ENCODE results near the gene NELFB. TPM values are rescaled to one million over a fixed set of nuclear protein-coding genes. Genes with fewer than 3 reads are reported as not detected.
A peak's percentile ranks its signal among the peaks of the same experiment; 100 is the strongest.

NELFB gene
- total RNA-seq, 1 donor, result 47.1 TPM

DNA sequence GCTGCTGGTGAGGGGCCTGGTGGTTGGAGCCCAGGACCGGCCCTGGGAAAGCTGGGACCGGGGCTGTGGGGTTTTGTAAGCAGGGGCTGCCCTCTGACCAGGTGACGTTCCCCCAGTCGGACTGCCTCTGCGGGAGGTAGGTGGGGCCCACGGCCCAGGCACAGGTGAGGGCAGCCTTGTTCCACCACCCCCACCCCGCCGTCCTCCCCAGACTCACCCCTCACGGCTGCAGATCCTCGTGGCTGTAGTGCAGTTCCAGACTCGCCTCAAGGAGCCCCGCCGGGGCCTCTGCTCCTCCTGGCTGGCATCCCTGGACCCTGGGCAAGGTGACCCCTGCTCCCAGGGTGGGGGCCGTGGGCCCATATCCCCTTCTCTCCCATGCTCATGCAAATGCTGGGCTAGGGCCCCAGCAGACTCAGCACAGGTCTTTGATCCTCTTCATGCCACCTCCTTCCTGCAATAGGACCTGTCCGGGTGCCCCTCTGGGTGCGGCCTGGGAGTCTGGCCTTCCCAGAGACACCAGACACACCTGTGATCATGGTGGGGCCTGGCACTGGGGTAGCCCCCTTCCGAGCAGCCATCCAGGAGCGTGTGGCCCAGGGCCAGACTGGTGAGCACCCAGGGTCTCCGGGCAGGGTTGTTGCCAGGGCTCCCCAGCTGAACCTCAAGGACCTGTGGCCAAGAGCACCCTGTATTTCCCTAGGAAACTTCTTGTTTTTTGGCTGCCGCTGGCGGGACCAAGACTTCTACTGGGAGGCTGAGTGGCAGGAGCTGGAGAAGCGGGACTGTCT, 39.7 kb upstream of the NELFB start:
- TF ChIP-seq, protein P1, sequence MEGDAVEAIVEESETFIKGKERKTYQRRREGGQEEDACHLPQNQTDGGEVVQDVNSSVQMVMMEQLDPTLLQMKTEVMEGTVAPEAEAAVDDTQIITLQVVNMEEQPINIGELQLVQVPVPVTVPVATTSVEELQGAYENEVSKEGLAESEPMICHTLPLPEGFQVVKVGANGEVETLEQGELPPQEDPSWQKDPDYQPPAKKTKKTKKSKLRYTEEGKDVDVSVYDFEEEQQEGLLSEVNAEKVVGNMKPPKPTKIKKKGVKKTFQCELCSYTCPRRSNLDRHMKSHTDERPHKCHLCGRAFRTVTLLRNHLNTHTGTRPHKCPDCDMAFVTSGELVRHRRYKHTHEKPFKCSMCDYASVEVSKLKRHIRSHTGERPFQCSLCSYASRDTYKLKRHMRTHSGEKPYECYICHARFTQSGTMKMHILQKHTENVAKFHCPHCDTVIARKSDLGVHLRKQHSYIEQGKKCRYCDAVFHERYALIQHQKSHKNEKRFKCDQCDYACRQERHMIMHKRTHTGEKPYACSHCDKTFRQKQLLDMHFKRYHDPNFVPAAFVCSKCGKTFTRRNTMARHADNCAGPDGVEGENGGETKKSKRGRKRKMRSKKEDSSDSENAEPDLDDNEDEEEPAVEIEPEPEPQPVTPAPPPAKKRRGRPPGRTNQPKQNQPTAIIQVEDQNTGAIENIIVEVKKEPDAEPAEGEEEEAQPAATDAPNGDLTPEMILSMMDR (IDR thresholded peaks at IDR 0.05; ENCODE audit: insufficient read depth, low read depth, low read length), result no peak
- DNase-seq (ENCODE audit: low read depth), result no peak
- H3K4me3 ChIP-seq (ENCODE audit: low read depth, low read length), result no peak overlapping the region

DNA sequence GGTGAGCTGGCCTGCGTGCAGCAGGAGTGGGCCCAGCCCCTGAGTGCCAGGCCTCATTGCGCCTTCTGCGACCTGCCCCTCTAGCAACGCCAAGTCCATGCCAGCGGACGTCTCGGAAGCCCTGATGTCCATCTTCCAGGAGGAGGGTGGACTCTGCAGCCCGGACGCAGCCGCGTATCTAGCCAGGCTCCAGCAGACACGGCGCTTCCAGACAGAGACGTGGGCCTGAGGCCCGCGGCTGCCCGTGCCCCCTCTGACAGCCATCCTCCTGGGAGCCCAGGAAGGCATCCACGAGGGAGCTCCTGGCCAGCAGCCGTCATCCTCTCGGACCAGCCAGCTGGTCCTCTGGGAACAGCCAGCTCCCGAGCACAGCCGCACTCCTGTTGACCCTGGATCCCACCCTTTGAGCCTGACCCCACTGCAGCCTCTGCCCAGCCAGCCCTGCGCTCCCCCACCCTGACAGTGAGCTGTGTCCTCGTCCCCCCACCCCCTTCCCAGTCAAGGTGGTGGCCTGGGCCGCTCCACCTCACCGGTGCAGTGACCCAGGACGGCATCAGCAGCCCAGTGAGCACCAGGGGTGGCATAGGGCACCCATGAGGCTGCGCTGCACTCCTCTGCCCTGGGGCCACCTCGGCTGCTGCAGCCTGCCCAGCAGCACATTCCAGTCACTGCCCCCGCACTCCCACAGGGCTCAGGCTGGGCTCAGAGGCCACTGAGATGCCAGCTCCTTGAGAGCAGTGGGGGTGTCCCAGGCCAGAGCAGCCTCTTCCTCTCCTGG, 38.8 kb upstream of the NELFB start:
- no peak for DNase-seq (ENCODE audit: low read depth)
- H3K4me3 ChIP-seq (ENCODE audit: low read depth, low read length), result no peak overlapping the region
- TF ChIP-seq, protein P1 (IDR thresholded peaks at IDR 0.05; ENCODE audit: insufficient read depth, low read depth, low read length), result no peak

DNA sequence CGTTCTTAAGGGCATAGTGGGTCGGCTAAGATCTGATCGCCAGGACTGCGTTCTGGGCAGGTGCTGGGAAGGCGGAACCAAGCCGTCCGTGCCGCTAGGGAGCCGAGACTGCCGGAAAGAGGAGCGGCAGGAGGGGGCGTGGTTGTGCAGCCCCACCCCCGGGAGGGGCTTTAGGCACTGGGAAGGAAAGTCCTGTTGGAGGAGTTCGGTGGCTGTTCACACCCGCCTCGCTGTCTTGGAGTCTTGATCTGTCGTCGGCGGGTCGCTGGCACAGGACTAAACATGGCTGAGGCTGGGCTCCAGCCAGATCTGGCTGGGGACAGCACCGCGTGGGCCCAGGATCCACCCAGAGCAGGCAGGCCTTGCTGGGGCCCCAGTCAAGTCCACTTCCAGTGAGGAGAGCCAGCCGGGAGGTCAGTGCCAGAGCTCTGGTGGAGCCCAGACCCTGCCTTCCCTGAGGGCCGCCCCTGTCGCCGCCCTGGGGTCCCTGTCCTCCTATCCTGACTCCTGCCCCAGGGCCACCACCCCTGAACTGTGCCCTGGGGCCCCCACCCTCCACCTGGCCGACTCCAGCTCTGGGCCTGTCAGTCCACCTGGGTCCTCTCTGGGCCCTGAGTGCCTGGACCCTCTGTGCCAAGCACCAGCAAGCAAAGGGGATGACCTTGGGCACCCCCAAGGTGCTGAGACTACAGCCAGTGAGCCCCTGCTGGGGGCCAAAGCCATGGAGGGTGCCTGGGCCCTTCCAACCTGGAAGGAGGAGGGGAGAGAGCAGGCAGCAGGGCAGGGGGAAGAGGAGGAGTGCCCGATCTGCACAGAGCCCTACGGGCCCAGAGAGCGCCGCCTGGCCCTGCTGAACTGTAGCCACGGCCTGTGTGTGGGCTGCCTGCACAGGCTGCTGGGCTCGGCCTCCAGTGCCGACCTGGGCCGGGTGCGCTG, 37.6 kb upstream of the NELFB start:
- DNase-seq (ENCODE audit: low read depth), result peak; percentile 52
- H3K4me3 ChIP-seq (ENCODE audit: low read depth, low read length), result peak overlapping the region; percentile 46
- TF ChIP-seq, protein P1 (IDR thresholded peaks at IDR 0.05; ENCODE audit: insufficient read depth, low read depth, low read length), result no peak

DNA sequence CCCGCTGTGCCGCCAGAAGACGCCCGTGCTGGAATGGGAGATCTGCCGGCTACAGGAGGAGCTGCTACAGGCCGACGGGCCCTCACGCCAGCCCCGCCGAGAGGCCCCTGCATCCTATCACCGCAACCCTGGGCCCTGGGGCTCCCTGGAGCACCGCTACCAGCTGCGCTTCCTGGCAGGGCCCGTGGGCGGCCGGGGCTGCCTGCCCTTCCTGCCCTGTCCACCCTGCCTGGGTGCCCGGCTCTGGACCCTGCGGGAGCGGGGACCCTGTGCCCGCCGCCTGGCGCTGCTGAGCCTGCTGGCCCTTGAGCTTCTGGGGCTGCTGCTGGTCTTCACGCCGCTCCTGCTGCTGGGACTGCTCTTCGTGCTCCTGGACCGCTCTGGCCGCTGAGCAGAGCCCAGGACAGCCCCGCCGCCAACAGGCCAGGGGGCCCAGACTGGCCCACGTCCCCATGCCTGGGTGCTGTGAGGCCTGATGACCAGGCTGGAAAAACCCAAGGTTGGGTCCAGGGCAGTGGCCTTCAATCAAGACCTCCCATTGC, 36.8 kb upstream of the NELFB start:
- TF ChIP-seq, protein P1 (IDR thresholded peaks at IDR 0.05; ENCODE audit: insufficient read depth, low read depth, low read length), result no peak
- DNase-seq (ENCODE audit: low read depth), result no peak
- H3K4me3 ChIP-seq (ENCODE audit: low read depth, low read length), result no peak overlapping the region

DNA sequence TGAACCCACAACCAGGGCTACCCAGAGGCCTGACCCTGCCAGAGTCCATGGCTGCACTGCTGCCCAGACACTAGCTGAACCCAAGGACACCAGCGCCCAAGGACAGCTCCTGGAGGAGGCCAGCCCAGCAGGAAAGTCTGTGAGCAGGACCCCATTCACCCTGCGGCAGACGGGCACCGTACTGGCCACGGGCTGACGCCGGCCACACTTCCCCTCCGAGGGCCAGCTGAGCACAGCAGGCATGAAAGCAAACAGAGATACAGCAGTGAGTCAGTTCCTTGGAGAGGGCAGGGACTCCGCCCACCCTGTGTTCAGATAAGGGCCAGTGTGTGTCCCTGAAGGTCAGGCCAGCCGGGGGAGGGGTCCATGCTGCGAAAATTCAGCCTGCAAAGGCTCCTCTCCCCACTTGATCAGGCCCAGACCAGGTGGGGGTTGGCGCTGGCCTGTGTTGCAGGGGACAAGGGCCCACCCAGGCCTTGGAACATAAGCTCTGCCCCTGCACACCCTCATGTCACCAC, 36.3 kb upstream of the NELFB start:
- TF ChIP-seq, protein P1 (IDR thresholded peaks at IDR 0.05; ENCODE audit: insufficient read depth, low read depth, low read length), result no peak
- peak; percentile 54 for DNase-seq (ENCODE audit: low read depth)

DNA sequence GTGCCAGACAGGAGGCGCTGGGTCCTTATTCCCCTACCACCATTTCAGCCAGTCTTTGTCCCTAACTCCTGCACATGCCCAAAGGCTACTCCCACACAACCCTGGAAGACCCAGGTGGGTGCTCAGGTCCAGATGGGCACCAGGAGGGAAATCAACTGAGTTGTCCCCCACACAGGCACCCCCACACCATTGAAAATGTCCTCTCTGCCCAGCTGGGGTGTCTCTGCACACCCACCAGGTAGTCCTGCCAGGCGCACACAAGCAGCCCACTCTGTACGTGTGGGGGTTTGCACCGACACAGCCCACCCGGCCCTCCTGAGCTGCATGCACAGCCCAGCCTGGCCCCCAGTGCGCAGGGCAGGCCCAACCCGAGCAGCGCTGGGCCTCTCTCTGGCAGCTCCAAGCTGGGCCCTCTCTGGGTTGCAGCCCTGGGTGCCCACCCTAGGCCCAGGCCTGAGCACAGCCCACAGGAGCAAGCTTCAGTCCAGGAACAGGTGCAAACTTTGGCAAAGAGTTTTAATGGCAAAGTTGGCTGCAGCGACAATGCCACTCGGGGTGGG, 35.3 kb upstream of the NELFB start:
- no peak for DNase-seq (ENCODE audit: low read depth)
- TF ChIP-seq, protein P1 (IDR thresholded peaks at IDR 0.05; ENCODE audit: insufficient read depth, low read depth, low read length), result no peak
- H3K4me3 ChIP-seq (ENCODE audit: low read depth, low read length), result no peak overlapping the region

More for the DNA sequence above, 36.3 kb upstream of the NELFB start:
- no peak overlapping the region for H3K4me3 ChIP-seq (ENCODE audit: low read depth, low read length)
